KMS-11 (cell line): ENCODE measurements around the gene CHCHD2.
A peak's percentile ranks its signal among the peaks of the same experiment; 100 is the strongest.
"Not testable (repeated sequence)": the region's sequence is repeated elsewhere in the genome, so short reads cannot be mapped to it uniquely, and the experiment has no call there.

Experiments used
- H2AFZ ChIP-seq: fragments of 200-600 bp; sonication (generic); 2 replicates; pipeline ENCODE4 v1.6.1; 2016; ENCODE audit warnings: antibody characterized with exemption, mixed run types, low read depth
- H3K27ac ChIP-seq: fragments of 200-600 bp; sonication (generic); 2 replicates; pipeline ENCODE4 v1.6.1; 2016; ENCODE audit warnings: mild to moderate bottlenecking, mixed run types
- H3K27me3 ChIP-seq: fragments of 200-600 bp; sonication (generic); 2 replicates; pipeline ENCODE4 v1.6.1; 2017; ENCODE audit warnings: mild to moderate bottlenecking, low read depth, mixed run types, moderate library complexity; ENCODE audit not compliant: insufficient read depth
- H3K36me3 ChIP-seq: fragments of 200-600 bp; sonication (generic); 2 replicates; pipeline ENCODE4 v1.6.1; 2017; ENCODE audit warnings: mild to moderate bottlenecking, mixed run types; ENCODE audit not compliant: insufficient read depth
- H3K4me1 ChIP-seq: fragments of 200-600 bp; sonication (generic); 2 replicates; pipeline ENCODE4 v1.6.1; 2016; ENCODE audit warnings: mild to moderate bottlenecking, low read depth, mixed run types; ENCODE audit not compliant: poor library complexity, severe bottlenecking
- H3K4me2 ChIP-seq: fragments of 200-600 bp; sonication (generic); 2 replicates; pipeline ENCODE4 v1.7.0; 2016; ENCODE audit warnings: mild to moderate bottlenecking, mixed run types
- H3K4me3 ChIP-seq: fragments of 200-600 bp; sonication (generic); IDR thresholded peaks from 2 replicates; pipeline ENCODE4 v1.6.1; 2017; ENCODE audit warnings: low read depth, low read length, mixed read lengths; ENCODE audit not compliant: insufficient read depth
- H3K79me2 ChIP-seq: fragments of 200-600 bp; sonication (generic); 2 replicates; pipeline ENCODE4 v1.6.1; 2016; ENCODE audit warnings: low read depth, mixed run types; ENCODE audit not compliant: insufficient read depth
- H3K9ac ChIP-seq: fragments of 200-600 bp; sonication (generic); 2 replicates; pipeline ENCODE4 v1.6.1; 2016; ENCODE audit warnings: mild to moderate bottlenecking, mixed run types
- H4K20me1 ChIP-seq: fragments of 200-600 bp; sonication (generic); 2 replicates; pipeline ENCODE4 v1.6.1; 2016; ENCODE audit warnings: mild to moderate bottlenecking, mixed run types; ENCODE audit not compliant: insufficient read depth
- CTCF ChIP-seq: fragments of 200-600 bp; sonication (generic); conservative IDR thresholded peaks from 2 replicates; pipeline ENCODE4 v1.6.1; 2017; ENCODE audit warnings: low read depth, mild to moderate bottlenecking, antibody characterized with exemption, low read length, moderate library complexity, mixed read lengths

Gene CHCHD2, protein sequence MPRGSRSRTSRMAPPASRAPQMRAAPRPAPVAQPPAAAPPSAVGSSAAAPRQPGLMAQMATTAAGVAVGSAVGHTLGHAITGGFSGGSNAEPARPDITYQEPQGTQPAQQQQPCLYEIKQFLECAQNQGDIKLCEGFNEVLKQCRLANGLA

GRCh38 chr7:56106108-56107073 is at the start of gene CHCHD2:
Gene CHCHD2 (minus strand): TSS chr7:56106476. CDS start chr7:56106413, 63 bp downstream.
- Histone ChIP-seq H3K4me1 (peaks cover 49% of the 10 kb centered on the region), H3K27me3 (no peaks in the 10 kb centered on the region), H3K79me2 (peaks cover 29% of the 10 kb centered on the region), H3K4me2 (peak within 1 kb of the TSS; percentile 59), H2AFZ (peak within 1 kb of the TSS; percentile 74), H3K27ac (peak within 1 kb of the TSS; percentile 63), H3K36me3 (peaks cover 28% of the 10 kb centered on the region; the same call in 1 of the 2 replicates), H4K20me1 (peaks cover 3% of the 10 kb centered on the region; the same call in 1 of the 2 replicates), H3K4me3 (no peak within 1 kb of the TSS), H3K9ac (peak within 1 kb of the TSS; percentile 86)
- TF ChIP-seq CTCF, result no peak

GRCh38 chr7:56131062-56131461 is 24.8 kb upstream of the CHCHD2 start:
- H3K27ac ChIP-seq, H3K4me3 ChIP-seq, H3K9ac ChIP-seq, H2AFZ ChIP-seq, H3K36me3 ChIP-seq, H3K27me3 ChIP-seq, H4K20me1 ChIP-seq, H3K79me2 ChIP-seq, H3K4me2 ChIP-seq: not testable (repeated sequence)
- H3K4me1 ChIP-seq, result peaks cover 23% of the 10 kb centered on the region

GRCh38 chr7:56127241-56127975 is 21.1 kb upstream of the CHCHD2 start:
- H3K4me1 ChIP-seq, result peaks cover 26% of the 10 kb centered on the region
- no peaks in the 10 kb centered on the region for H3K79me2 ChIP-seq
- H3K9ac ChIP-seq, result peak overlapping the region; percentile 11; the same call in 1 of the 2 replicates
- peak overlapping the region; percentile 76 for H3K27ac ChIP-seq
- peak overlapping the region; percentile 22; the same call in 1 of the 2 replicates for H3K4me2 ChIP-seq
- TF ChIP-seq CTCF, result no peak
- H3K36me3 ChIP-seq, result no peaks in the 10 kb centered on the region
- no peak overlapping the region; the same call in 1 of the 2 replicates for H2AFZ ChIP-seq
- H4K20me1 ChIP-seq, result no peaks in the 10 kb centered on the region
- no peak overlapping the region for H3K4me3 ChIP-seq
- H3K27me3 ChIP-seq, result no peaks in the 10 kb centered on the region

DNA sequence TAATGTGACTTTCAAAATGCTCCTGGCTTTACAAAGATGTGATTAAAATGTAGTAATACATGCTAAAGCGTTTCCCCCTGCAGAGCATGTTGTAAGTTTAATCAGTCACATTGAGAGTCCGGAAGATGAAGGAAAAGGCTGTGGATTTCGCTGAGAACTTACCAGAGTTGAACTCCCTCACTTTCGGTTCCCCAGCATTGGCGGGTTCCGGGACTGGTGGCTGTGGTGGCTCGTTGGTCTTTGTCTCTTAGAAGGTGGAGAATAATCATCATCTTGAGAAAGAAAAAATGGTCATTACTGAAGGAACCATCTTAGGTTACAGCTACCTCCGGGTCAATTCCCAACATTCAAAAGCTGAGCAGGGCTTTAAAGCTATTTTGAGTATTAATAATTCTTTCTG is 19.6 kb upstream of the CHCHD2 start:
- TF ChIP-seq CTCF, result no peak
- Histone ChIP-seq H3K4me2 (no peak overlapping the region), H4K20me1 (no peaks in the 10 kb centered on the region), H3K4me3 (no peak overlapping the region), H3K27me3 (no peaks in the 10 kb centered on the region), H3K9ac (no peak overlapping the region), H3K27ac (peak overlapping the region; percentile 76), H3K79me2 (no peaks in the 10 kb centered on the region), H2AFZ (no peak overlapping the region), H3K4me1 (peaks cover 26% of the 10 kb centered on the region), H3K36me3 (no peaks in the 10 kb centered on the region)
